NK-92 treated with Interleukin-12 subunit alpha and Interleukin-12 subunit beta, amount 100 ng/mL, for 24 hours (cell line): ENCODE results near the gene MAGEA9B.
"Not testable (repeated sequence)": the region's sequence is repeated elsewhere in the genome, so short reads cannot be mapped to it uniquely, and the experiment has no call there.

Experiments used
- DNase-seq: peaks from one replicate; lab custom pipeline; 2025; lab: John Stamatoyannopoulos, UW

The MAGEA9B gene

GRCh38 chrX:149534926-149535602, 52.2 kb downstream of the MAGEA9B start:
- not testable (repeated sequence) for DNase-seq

GRCh38 chrX:149533999-149534398, 53.3 kb downstream of the MAGEA9B start:
- not testable (repeated sequence) for DNase-seq

- not testable (repeated sequence) for DNase-seq
These were observed 54.4 kb downstream of the MAGEA9B start for GRCh38 chrX:149532868-149533267.
